Fibroblast of skin of left quadriceps (primary cell): Measurements from ENCODE around the gene CDSN.

Experiments used
- DNase-seq, 2 experiments: peaks; one replicate each; pipeline ENCODE4 v3.0.0-alpha.2; 2013; ENCODE audit warnings: low read depth in 2 of 2

CDSN gene

GRCh38 chr6:31144970-31145340 lies 24.7 kb upstream of the CDSN start:
- no peak for DNase-seq

GRCh38 chr6:31144296-31144969 lies 24.2 kb upstream of the CDSN start:
- no peak for DNase-seq

GRCh38 chr6:31143148-31143547 lies 22.9 kb upstream of the CDSN start:
- DNase-seq = peak; percentile 40

GRCh38 chr6:31142361-31142761 lies 22.1 kb upstream of the CDSN start:
- no peak for DNase-seq

GRCh38 chr6:31140643-31141042 lies 20.4 kb upstream of the CDSN start:
- DNase-seq = no peak

GRCh38 chr6:31139599-31139998 lies 19.4 kb upstream of the CDSN start:
- peak; percentile 62 to 67 for DNase-seq

GRCh38 chr6:31138982-31139381 lies 18.7 kb upstream of the CDSN start, which contains the start of gene PSORS1C2:
Gene PSORS1C2, minus strand, starts transcription at chr6:31139066. Its CDS starts 40 bp downstream, at chr6:31139026.
- no peak for DNase-seq

GRCh38 chr6:31135710-31136109 lies 15.5 kb upstream of the CDSN start:
- no peak for DNase-seq

- DNase-seq = no peak
Observed at GRCh38 chr6:31132806-31133205, 12.6 kb upstream of the CDSN start.

GRCh38 chr6:31131595-31131994 lies 11.3 kb upstream of the CDSN start:
- no peak for DNase-seq

- DNase-seq = no peak
Observed at GRCh38 chr6:31130751-31131150, 10.5 kb upstream of the CDSN start.

- DNase-seq = no peak
Observed at GRCh38 chr6:31129130-31129529, 8.9 kb upstream of the CDSN start.

- DNase-seq = no peak
Observed at GRCh38 chr6:31128093-31128676, 7.9 kb upstream of the CDSN start.

GRCh38 chr6:31126396-31127175 lies 6.3 kb upstream of the CDSN start:
- DNase-seq = no peak

- peak in 1 of 2 experiments; percentile 20 for DNase-seq
Observed at GRCh38 chr6:31125586-31126363, 5.5 kb upstream of the CDSN start.

- DNase-seq = no peak
Observed at GRCh38 chr6:31125162-31125561, 4.9 kb upstream of the CDSN start.

GRCh38 chr6:31122791-31123706 lies 2.8 kb upstream of the CDSN start:
- no peak for DNase-seq

GRCh38 chr6:31121131-31121790 lies 1.0 kb upstream of the CDSN start:
- no peak for DNase-seq

GRCh38 chr6:31118178-31118577 lies 2.1 kb downstream of the CDSN start:
- DNase-seq = no peak

- no peak for DNase-seq
Observed at GRCh38 chr6:31116661-31117385, 3.4 kb downstream of the CDSN start.
